Measurements from ENCODE around the gene PNPLA7. TPM values are rescaled to one million over a fixed set of nuclear protein-coding genes. Genes with fewer than 3 reads are reported as not detected.
"Not testable (repeated sequence)": the region's sequence is repeated elsewhere in the genome, so short reads cannot be mapped to it uniquely, and the experiment has no call there.

Gene PNPLA7
- total and polyA plus RNA-seq, 8 donors, result 3.5 to 51.3 (median 16.6) TPM

GRCh38 chr9:137515338-137515724, 34.9 kb downstream of the PNPLA7 start:
- Histone ChIP-seq H3K36me3 (peaks cover 0 to 24% (median 15%) of the 10 kb centered on the region in 4 donors), H3K4me1 (no peaks in the 10 kb centered on the region), H3K27me3 (no peaks in the 10 kb centered on the region), H3K4me3 (no peak overlapping the region), H3K9me3 (no peaks in the 10 kb centered on the region), H3K27ac (no peak overlapping the region)
- TF ChIP-seq POLR2AphosphoS5 (IDR thresholded peaks at IDR 0.05), result no peak
- no peak for TF ChIP-seq POLR2A (IDR thresholded peaks at IDR 0.05)
- TF ChIP-seq CTCF (IDR thresholded peaks at IDR 0.05), result no peak
- TF ChIP-seq EP300 (IDR thresholded peaks at IDR 0.05), result no peak
- 76 to 91% (median 88%) methylated on average over 11 to 23 of the region's 23 CpGs for WGBS, 5 donors
- DNase-seq, result no peak
- intact Hi-C loops (cut with DNase I; ENCODE audit: low total_unique reads), result no loop called here

- 85 to 92% (median 89%) methylated on average over 16 to 30 of the region's 30 CpGs for WGBS, 5 donors
These were observed 35.4 kb downstream of the PNPLA7 start for GRCh38 chr9:137514691-137515337.

GRCh38 chr9:137513801-137514570, 36.2 kb downstream of the PNPLA7 start:
- H3K9me3 ChIP-seq; intact Hi-C loops (cut with DNase I; ENCODE audit: low total_unique reads); H3K4me1 ChIP-seq; H3K27me3 ChIP-seq: not testable (repeated sequence)
- WGBS, 5 donors, result 32 to 68% (median 65%) methylated on average over 14 to 42 of the region's 42 CpGs
- peak overlapping the region; percentile 29 to 75 (median 67) for H3K27ac ChIP-seq
- H3K4me3 ChIP-seq, result peak overlapping the region in 1 of 4 donors; percentile 5
- peak in 1 of 2 donors; percentile 64 for DNase-seq
- peaks cover 0 to 32% (median 8%) of the 10 kb centered on the region in 4 donors for H3K36me3 ChIP-seq

More at GRCh38 chr9:137514691-137515337, 35.4 kb downstream of the PNPLA7 start:
- Histone ChIP-seq H3K4me1 (no peaks in the 10 kb centered on the region), H3K9me3 (no peaks in the 10 kb centered on the region), H3K27ac (peak overlapping the region in 2 of 5 donors; percentile 16 to 75), H3K4me3 (no peak overlapping the region), H3K27me3 (no peaks in the 10 kb centered on the region), H3K36me3 (peaks cover 0 to 24% (median 13%) of the 10 kb centered on the region in 4 donors)
- intact Hi-C loops (cut with DNase I; ENCODE audit: low total_unique reads), result no loop called here
- TF ChIP-seq EP300 (IDR thresholded peaks at IDR 0.05), result no peak
- TF ChIP-seq POLR2A (IDR thresholded peaks at IDR 0.05), result no peak
- no peak for TF ChIP-seq POLR2AphosphoS5 (IDR thresholded peaks at IDR 0.05)
- no peak for TF ChIP-seq CTCF (IDR thresholded peaks at IDR 0.05)
- DNase-seq, result no peak

GRCh38 chr9:137513136-137513535, 37.1 kb downstream of the PNPLA7 start:
- H3K4me3 ChIP-seq; H3K9me3 ChIP-seq; H3K27me3 ChIP-seq; intact Hi-C loops (cut with DNase I; ENCODE audit: low total_unique reads); DNase-seq; H3K4me1 ChIP-seq: not testable (repeated sequence)
- 87 to 94% (median 93%) methylated on average over 5 of the region's 5 CpGs for WGBS, 5 donors
- peaks cover 0 to 32% (median 9%) of the 10 kb centered on the region in 4 donors for H3K36me3 ChIP-seq
- H3K27ac ChIP-seq, result peak overlapping the region in 1 of 5 donors; percentile 75

- H3K9me3 ChIP-seq, result no peaks in the 10 kb centered on the region
- DNase-seq, result peak; percentile 37 to 56
- H3K4me1 ChIP-seq, result no peaks in the 10 kb centered on the region
- intact Hi-C loops (cut with DNase I; ENCODE audit: low total_unique reads), result no loop called here
- peaks cover 0 to 32% (median 9%) of the 10 kb centered on the region in 4 donors for H3K36me3 ChIP-seq
- H3K27ac ChIP-seq, result no peak overlapping the region
- TF ChIP-seq EP300 (IDR thresholded peaks at IDR 0.05) (no peak), POLR2A (IDR thresholded peaks at IDR 0.05) (no peak), POLR2AphosphoS5 (IDR thresholded peaks at IDR 0.05) (peak in 1 of 3 donors; percentile 14), CTCF (IDR thresholded peaks at IDR 0.05) (no peak)
- no peak overlapping the region for H3K4me3 ChIP-seq
- 75 to 81% (median 79%) methylated on average over 22 to 25 of the region's 25 CpGs for WGBS, 5 donors
- no peaks in the 10 kb centered on the region for H3K27me3 ChIP-seq
These were observed 38.3 kb downstream of the PNPLA7 start for GRCh38 chr9:137511758-137512463.

GRCh38 chr9:137511126-137511525, 39.1 kb downstream of the PNPLA7 start:
- H3K27ac ChIP-seq; H3K4me1 ChIP-seq; H3K4me3 ChIP-seq; H3K9me3 ChIP-seq; DNase-seq; intact Hi-C loops (cut with DNase I; ENCODE audit: low total_unique reads); H3K27me3 ChIP-seq: not testable (repeated sequence)
- H3K36me3 ChIP-seq, result peaks cover 0 to 32% (median 9%) of the 10 kb centered on the region in 4 donors
- 85 to 98% (median 96%) methylated on average over 19 to 22 of the region's 22 CpGs for WGBS, 5 donors

All from stomach (tissue), 9 donors.